Psoas muscle (tissue), 8 donors: ENCODE results near the gene MBTPS1. TPM values are rescaled to one million over a fixed set of nuclear protein-coding genes. Genes with fewer than 3 reads are reported as not detected.

Experiments
- ATAC-seq, 4 donors: fragments of 200-7000 bp; cut with Tn5 transposase; one replicate each; pipeline ENCODE4 v1.9.1; 2020; ENCODE audit warnings: moderate library complexity in 3 of 4, mild to moderate bottlenecking in 2 of 4
- DNase-seq, 2 donors: peaks; one replicate each; pipeline ENCODE4 v3.0.0-alpha.2; 2020
- H3K27ac ChIP-seq: fragments of 200-600 bp; one replicate; pipeline ENCODE4 v1.8.0; 2022
- H3K27me3 ChIP-seq, 3 donors: fragments of 200-600 bp in 1 of 3; one replicate each; pipeline versions ENCODE4 v1.6.1 to v1.8.0; 2013 to 2022; ENCODE audit warnings: low read length in 2 of 3, mild to moderate bottlenecking in 2 of 3, moderate library complexity in 1 of 3; ENCODE audit not compliant: insufficient read depth in 3 of 3
- H3K36me3 ChIP-seq, 2 donors: fragments of 200-600 bp in 1 of 2; one replicate each; pipeline versions ENCODE4 v1.6.1 to v1.8.0; 2013 to 2022; ENCODE audit warnings: low read depth in 1 of 2, mild to moderate bottlenecking in 1 of 2, moderate library complexity in 1 of 2; ENCODE audit not compliant: insufficient read depth in 1 of 2
- H3K4me1 ChIP-seq: fragments of 200-600 bp; one replicate; pipeline ENCODE4 v1.8.0; 2022
- H3K4me3 ChIP-seq: fragments of 200-600 bp; one replicate; pipeline ENCODE4 v1.8.0; 2022; ENCODE audit warnings: mild to moderate bottlenecking
- H3K9me3 ChIP-seq: fragments of 200-600 bp; one replicate; pipeline ENCODE4 v1.8.0; 2022
- CTCF ChIP-seq: fragments of 200-600 bp; IDR thresholded peaks from one replicate; pipeline ENCODE4 v1.8.0; 2022; ENCODE audit warnings: antibody characterized with exemption
- WGBS, 3 donors: extraction: QIAGEN DNeasy Blood & Tissue Kit; methylation state at CpG; one replicate each; pipeline versions ENCODE4 v1.1.6 to v1.1.7; 2013; 5-methylcytosine and 5-hydroxymethylcytosine counted together
- intact Hi-C, 2 donors: fragments of 100-400 bp; cut with DNase I; formaldehyde crosslinking; loops; one replicate each; pipeline versions ENCODE4 v1.11.0 to v1.14.2; 2022
- polyA plus RNA-seq, 3 donors: library from polyadenylated mRNA; stranded (reverse); fragments of 200-250 nt; gene quantifications; one replicate each; pipeline ENCODE4 v1.2.3, GENCODE V29; 2013
- total RNA-seq, 4 donors: library from RNA; stranded (reverse); fragmentation: NEBNext Ultra II Directional in 2 of 4; extraction: Animal tissue kit (Norgen Biotek cat#: 25700) in 2 of 4; gene quantifications; one replicate each; pipeline versions ENCODE4 v1.2.1 to v1.2.4, GENCODE V29; 2021 to 2023
- donor health status: healthy with polysubstance abuse.
- donor health status: DM: no; HTN: no; CAD: no; lungs with moderate emphysema.
- donor health status: Bipolar disorder and iron deficiency.
- donor health status: healthy.
- donor health status: DM: yes; HTN: yes; CAD: no.
- donor health status: DM: no; HTN: no; CAD: no.
- donor health status: DM: no; HTN: no; CAD: no.
- donor health status: DM: yes; HTN: yes; CAD: no.

Gene MBTPS1
- total and polyA plus RNA-seq, 7 donors, result 18.6 to 31.8 (median 28.8) TPM

- intact Hi-C loops, result no loop called here
These were observed 82.2 kb downstream of the MBTPS1 start for GRCh38 chr16:84034516-84034915.

DNA sequence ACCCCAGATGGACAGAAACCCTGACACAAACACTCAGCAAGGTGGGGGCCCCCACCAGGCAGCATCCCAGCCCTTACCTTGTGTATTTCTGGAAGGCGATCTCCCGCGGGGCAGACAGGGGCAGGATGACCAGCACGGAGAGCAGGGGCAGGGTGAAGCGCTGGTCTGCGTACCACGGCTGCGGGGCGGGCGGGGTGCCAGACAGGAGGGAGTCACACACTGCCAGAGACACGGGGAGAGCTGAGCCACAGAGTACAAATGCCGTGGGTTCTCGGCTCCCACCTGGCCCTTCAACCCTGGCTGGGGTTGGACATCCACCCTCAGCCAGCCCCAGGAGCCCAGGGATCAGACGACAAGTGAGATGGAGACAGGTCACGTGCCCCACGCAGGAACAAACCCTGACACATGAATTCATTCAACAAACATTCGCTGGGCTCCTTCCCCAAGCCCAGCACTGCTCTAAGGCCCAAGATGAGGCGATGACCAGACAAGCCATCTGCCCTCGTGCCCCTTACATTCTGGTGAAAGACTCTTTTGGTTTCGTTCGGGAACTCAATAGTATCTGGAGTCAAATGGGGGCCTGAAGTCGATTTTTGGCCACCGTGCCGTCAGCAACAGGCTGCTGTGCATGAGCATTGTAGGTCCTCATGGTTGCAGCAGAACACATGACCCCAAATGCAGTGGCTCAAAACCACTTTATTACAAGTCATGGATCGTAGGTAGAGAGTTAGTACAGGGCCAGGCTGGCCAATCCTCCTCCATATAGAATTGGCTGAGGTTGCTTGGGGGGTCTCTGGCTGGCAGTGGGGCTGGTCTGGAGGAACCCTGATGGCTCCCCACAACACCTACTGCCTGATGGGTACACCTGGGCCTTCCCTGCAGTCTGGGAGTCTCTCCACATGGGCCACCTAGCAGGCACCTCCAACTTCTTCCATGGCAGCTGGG lies 83.2 kb downstream of the MBTPS1 start:
- Histone ChIP-seq H3K9me3 (no peaks in the 10 kb centered on the region), H3K4me3 (no peak overlapping the region), H3K27ac (no peak overlapping the region), H3K27me3 (peaks cover 0 to 6% (median 0%) of the 10 kb centered on the region in 3 donors), H3K36me3 (no peaks in the 10 kb centered on the region), H3K4me1 (no peaks in the 10 kb centered on the region)
- no peak for ATAC-seq
- 80 to 84% (median 83%) methylated on average over 25 of the region's 25 CpGs for WGBS, 3 donors
- DNase-seq, result no peak
- TF ChIP-seq CTCF, result no peak
- intact Hi-C loops, result no loop called here

More at GRCh38 chr16:84034516-84034915, 82.2 kb downstream of the MBTPS1 start:
- 87 to 91% (median 90%) methylated on average over 12 of the region's 12 CpGs for WGBS, 3 donors
- DNase-seq (no peak), ATAC-seq (no peak)
- no peak for TF ChIP-seq CTCF
- Histone ChIP-seq H3K36me3 (no peaks in the 10 kb centered on the region), H3K4me3 (no peak overlapping the region), H3K27me3 (peaks cover 0 to 6% (median 0%) of the 10 kb centered on the region in 3 donors), H3K27ac (no peak overlapping the region), H3K9me3 (no peaks in the 10 kb centered on the region), H3K4me1 (no peaks in the 10 kb centered on the region)

DNA sequence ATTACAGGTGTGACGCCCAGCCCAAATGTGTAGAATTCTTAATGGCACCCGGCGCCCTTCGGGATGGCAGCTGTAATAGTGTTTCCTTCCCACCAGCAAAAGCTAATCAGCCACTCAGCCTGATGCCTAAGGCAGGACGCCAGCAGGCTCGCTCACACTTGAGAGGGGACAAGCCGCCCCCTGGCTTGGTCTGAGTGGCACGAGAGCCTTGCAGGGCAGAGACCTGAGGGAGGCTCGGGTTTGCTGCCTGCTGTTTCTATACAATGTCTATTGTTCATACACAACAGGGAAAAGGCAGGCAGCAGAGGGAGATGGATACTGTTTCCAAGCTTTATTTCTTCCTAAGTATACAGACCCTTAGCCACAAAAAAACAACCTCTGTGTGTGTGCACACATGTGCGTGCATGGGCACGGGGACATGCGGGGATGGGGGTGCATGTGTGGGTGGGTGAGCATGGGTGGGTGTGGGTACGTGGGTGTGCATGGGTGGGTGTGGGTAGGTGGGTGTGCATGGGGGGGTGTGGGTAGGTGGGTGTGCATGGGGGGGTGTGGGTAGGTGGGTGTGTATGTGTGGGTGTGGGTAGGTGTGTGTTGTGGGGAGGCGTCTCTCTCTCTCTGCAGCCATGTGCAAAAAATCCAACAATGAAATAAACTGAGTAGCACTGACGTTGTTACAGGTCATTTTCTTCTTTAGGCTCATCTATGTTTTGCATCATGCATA lies 84.1 kb downstream of the MBTPS1 start:
- ATAC-seq (no peak), DNase-seq (no peak)
- WGBS, 3 donors, result 55 to 65% (median 55%) methylated on average over 15 of the region's 15 CpGs
- TF ChIP-seq CTCF, result no peak
- Histone ChIP-seq H3K9me3 (no peaks in the 10 kb centered on the region), H3K27ac (no peak overlapping the region), H3K36me3 (no peaks in the 10 kb centered on the region), H3K4me1 (no peaks in the 10 kb centered on the region), H3K4me3 (no peak overlapping the region), H3K27me3 (peaks cover 0 to 6% (median 0%) of the 10 kb centered on the region in 3 donors)
- intact Hi-C loops, result no loop called here

- ATAC-seq (no peak), DNase-seq (no peak)
- Histone ChIP-seq H3K27ac (no peak overlapping the region), H3K36me3 (no peaks in the 10 kb centered on the region), H3K4me1 (no peaks in the 10 kb centered on the region), H3K9me3 (no peaks in the 10 kb centered on the region), H3K27me3 (peaks cover 0 to 6% (median 0%) of the 10 kb centered on the region in 3 donors), H3K4me3 (no peak overlapping the region)
- intact Hi-C loops, result no loop called here
- 84 to 90% (median 84%) methylated on average over 17 of the region's 17 CpGs for WGBS, 3 donors
- no peak for TF ChIP-seq CTCF
These were observed 85.2 kb downstream of the MBTPS1 start for GRCh38 chr16:84031556-84031955.
